Breast epithelium (tissue), 4 donors: ENCODE data around the gene PLCB2. TPM values are rescaled to one million over a fixed set of nuclear protein-coding genes. Genes with fewer than 3 reads are reported as not detected.
A peak's percentile ranks its signal among the peaks of the same experiment; 100 is the strongest.

Experiments
- DNase-seq, 2 donors: peaks; one replicate each; pipeline ENCODE4 v3.0.0-alpha.2; 2019; ENCODE audit warnings: low spot score in 2 of 2
- H3K27ac ChIP-seq, 2 donors: fragments of 200-600 bp; sonication (generic) in 1 of 2; one replicate each; pipeline ENCODE4 v1.5.1; 2016 to 2019; ENCODE audit warnings: mild to moderate bottlenecking in 1 of 2
- H3K27me3 ChIP-seq, 2 donors: fragments of 200-600 bp; sonication (generic) in 1 of 2; one replicate each; pipeline versions ENCODE4 v1.5.1 to v1.6.0; 2017 to 2019; ENCODE audit warnings: control low read depth in 1 of 2, mild to moderate bottlenecking in 1 of 2
- H3K36me3 ChIP-seq: fragments of 200-600 bp; one replicate; pipeline ENCODE4 v1.5.1; 2019
- H3K4me1 ChIP-seq, 2 donors: fragments of 200-600 bp; sonication (generic); one replicate each; pipeline ENCODE4 v1.5.1; 2016 to 2019; ENCODE audit warnings: control low read depth in 1 of 2
- H3K4me3 ChIP-seq, 3 donors: fragments of 200-600 bp; sonication (generic); 1 replicate in 2 of 3; 2 replicates in 1 of 3; pipeline ENCODE4 v1.5.1; 2016 to 2019; ENCODE audit warnings: mild to moderate bottlenecking in 3 of 3, moderate library complexity in 2 of 3
- H3K9me3 ChIP-seq, 2 donors: fragments of 200-600 bp; sonication (generic) in 1 of 2; one replicate each; pipeline ENCODE4 v1.5.1; 2016 to 2019; ENCODE audit warnings: control low read depth in 1 of 2
- POLR2A ChIP-seq: fragments of 450-650 bp; IDR thresholded peaks from one replicate; pipeline ENCODE4 v1.6.1; 2016; ENCODE audit warnings: antibody characterized with exemption, mild to moderate bottlenecking, moderate library complexity
- POLR2AphosphoS5 ChIP-seq, 3 donors: sonication (generic); formaldehyde crosslinking; IDR thresholded peaks; one replicate each; pipeline ENCODE4 v1.6.1; 2017; ENCODE audit warnings: antibody characterized with exemption in 3 of 3
- intact Hi-C: fragments of 100-400 bp; cut with DNase I; formaldehyde crosslinking; loops from one replicate; pipeline ENCODE4 v1.15.1; 2023; ENCODE audit warnings: low total_unique reads
- total RNA-seq, 3 donors: library from RNA; depleted of rRNA; stranded (reverse); fragments of >200 nt; gene quantifications; one replicate each; pipeline ENCODE4 v1.1.0, GENCODE V29; 2016
- TF ChIP-seq, protein P1 (sequence below), 3 donors: fragments of 450-650 bp; IDR thresholded peaks; one replicate each; pipeline ENCODE4 v1.5.1; 2016 to 2017; ENCODE audit warnings: antibody characterized with exemption in 3 of 3, mild to moderate bottlenecking in 3 of 3, moderate library complexity in 3 of 3

PLCB2 gene
- total RNA-seq, 3 donors from 2014 or later = 4.3 to 17.9 (median 13.6) TPM

- Histone ChIP-seq H3K27ac (no peak overlapping the region), H3K9me3 (no peaks in the 10 kb centered on the region), H3K4me3 (no peak overlapping the region), H3K27me3 (peaks cover 0 to 1% of the 10 kb centered on the region in 2 donors), H3K4me1 (no peaks in the 10 kb centered on the region), H3K36me3 (no peaks in the 10 kb centered on the region)
- intact Hi-C loops = loop anchor here (5.0 to 10.0 kb wide), 2 partner anchors 37 to 230 kb away; partner anchors contain the start of gene PAK6
- peak; percentile 61 to 84 for DNase-seq
- TF ChIP-seq POLR2AphosphoS5 (IDR thresholded peaks at IDR 0.05) (peak in 2 of 3 donors; percentile 54 to 58), POLR2A (no peak)
- TF ChIP-seq, protein P1, sequence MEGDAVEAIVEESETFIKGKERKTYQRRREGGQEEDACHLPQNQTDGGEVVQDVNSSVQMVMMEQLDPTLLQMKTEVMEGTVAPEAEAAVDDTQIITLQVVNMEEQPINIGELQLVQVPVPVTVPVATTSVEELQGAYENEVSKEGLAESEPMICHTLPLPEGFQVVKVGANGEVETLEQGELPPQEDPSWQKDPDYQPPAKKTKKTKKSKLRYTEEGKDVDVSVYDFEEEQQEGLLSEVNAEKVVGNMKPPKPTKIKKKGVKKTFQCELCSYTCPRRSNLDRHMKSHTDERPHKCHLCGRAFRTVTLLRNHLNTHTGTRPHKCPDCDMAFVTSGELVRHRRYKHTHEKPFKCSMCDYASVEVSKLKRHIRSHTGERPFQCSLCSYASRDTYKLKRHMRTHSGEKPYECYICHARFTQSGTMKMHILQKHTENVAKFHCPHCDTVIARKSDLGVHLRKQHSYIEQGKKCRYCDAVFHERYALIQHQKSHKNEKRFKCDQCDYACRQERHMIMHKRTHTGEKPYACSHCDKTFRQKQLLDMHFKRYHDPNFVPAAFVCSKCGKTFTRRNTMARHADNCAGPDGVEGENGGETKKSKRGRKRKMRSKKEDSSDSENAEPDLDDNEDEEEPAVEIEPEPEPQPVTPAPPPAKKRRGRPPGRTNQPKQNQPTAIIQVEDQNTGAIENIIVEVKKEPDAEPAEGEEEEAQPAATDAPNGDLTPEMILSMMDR (IDR thresholded peaks at IDR 0.05) = peak; percentile 100
Measured at GRCh38 chr15:40274350-40275274, 33.1 kb downstream of the PLCB2 start.

DNA sequence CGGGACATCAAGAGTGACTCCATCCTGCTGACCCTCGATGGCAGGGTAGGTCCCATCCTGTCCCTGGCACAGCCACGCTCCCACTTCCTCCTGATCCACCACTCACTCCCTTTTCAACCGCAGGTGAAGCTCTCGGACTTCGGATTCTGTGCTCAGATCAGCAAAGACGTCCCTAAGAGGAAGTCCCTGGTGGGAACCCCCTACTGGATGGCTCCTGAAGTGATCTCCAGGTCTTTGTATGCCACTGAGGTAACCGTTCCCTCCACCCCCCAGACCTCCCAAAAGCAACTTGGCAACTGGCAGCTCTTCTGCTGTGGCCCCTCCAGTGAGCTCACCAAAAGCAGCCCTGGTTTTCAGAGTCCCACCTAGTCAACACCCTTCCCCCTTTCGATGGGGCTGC is 34.3 kb downstream of the PLCB2 start:
- H3K27me3 ChIP-seq = no peaks in the 10 kb centered on the region
- H3K9me3 ChIP-seq = no peaks in the 10 kb centered on the region
- no peak for DNase-seq
- H3K4me1 ChIP-seq = no peaks in the 10 kb centered on the region
- TF ChIP-seq POLR2AphosphoS5 (IDR thresholded peaks at IDR 0.05) = no peak
- no peak for TF ChIP-seq POLR2A
- TF ChIP-seq, protein P1 (IDR thresholded peaks at IDR 0.05) = no peak
- H3K27ac ChIP-seq = no peak overlapping the region
- H3K4me3 ChIP-seq = no peak overlapping the region
- intact Hi-C loops = loop anchor here (5.0 to 10.0 kb wide), 2 partner anchors 36 to 229 kb away; partner anchors contain the start of gene PAK6
- no peaks in the 10 kb centered on the region for H3K36me3 ChIP-seq

- intact Hi-C loops = loop anchor here (5.0 to 10.0 kb wide), 2 partner anchors 35 to 228 kb away; partner anchors contain the start of gene PAK6
- no peak overlapping the region for H3K27ac ChIP-seq
- DNase-seq = no peak
- no peaks in the 10 kb centered on the region for H3K27me3 ChIP-seq
- no peak overlapping the region for H3K4me3 ChIP-seq
- H3K36me3 ChIP-seq = no peaks in the 10 kb centered on the region
- TF ChIP-seq POLR2A = no peak
- TF ChIP-seq, protein P1 (IDR thresholded peaks at IDR 0.05) = peak in 1 of 3 donors; percentile 10
- H3K4me1 ChIP-seq = no peaks in the 10 kb centered on the region
- H3K9me3 ChIP-seq = no peaks in the 10 kb centered on the region
Measured at GRCh38 chr15:40272485-40273056, 35.2 kb downstream of the PLCB2 start.

- no peak overlapping the region for H3K4me3 ChIP-seq
- TF ChIP-seq POLR2A (no peak), POLR2AphosphoS5 (IDR thresholded peaks at IDR 0.05) (no peak)
- TF ChIP-seq, protein P1 (IDR thresholded peaks at IDR 0.05) = no peak
- no peak overlapping the region for H3K27ac ChIP-seq
- no peaks in the 10 kb centered on the region for H3K36me3 ChIP-seq
- H3K9me3 ChIP-seq = no peaks in the 10 kb centered on the region
- intact Hi-C loops = loop anchor here (5.0 to 10.0 kb wide), 2 partner anchors 35 to 227 kb away; partner anchors contain the start of gene PAK6
- H3K27me3 ChIP-seq = no peaks in the 10 kb centered on the region
- no peak for DNase-seq
- H3K4me1 ChIP-seq = no peaks in the 10 kb centered on the region
Measured at GRCh38 chr15:40271685-40272484, 35.9 kb downstream of the PLCB2 start.
